ENCODE data around the gene KIAA1217. TPM values are rescaled to one million over a fixed set of nuclear protein-coding genes. Genes with fewer than 3 reads are reported as not detected.

The KIAA1217 gene
- total RNA-seq, 1 experiment from 2014 or later = 48.3 TPM

DNA sequence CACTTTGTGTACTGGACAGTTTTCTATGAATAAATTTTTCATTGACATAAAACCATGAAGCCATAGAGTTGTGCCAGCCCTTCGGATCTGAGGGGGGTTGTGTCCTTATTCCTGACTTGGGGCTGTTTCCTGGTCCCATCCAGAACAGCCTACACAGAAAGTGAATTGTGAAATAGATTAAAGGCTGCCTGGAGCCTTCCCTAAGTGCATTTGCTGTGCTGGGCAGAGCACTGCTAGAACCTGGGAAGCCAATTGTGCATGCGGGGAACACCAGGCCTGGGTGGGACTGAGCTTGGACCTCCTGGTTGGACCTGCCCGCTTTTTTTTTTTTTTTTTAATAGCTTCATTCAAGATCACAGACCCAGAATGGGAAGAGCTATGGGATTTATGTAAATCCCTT is 275.8 kb downstream of the KIAA1217 start:
- Mint-ChIP-seq H3K27ac (ENCODE audit: low read depth, unreplicated experiment) (peak overlapping the region; percentile 98), H3K27me3 (ENCODE audit: insufficient read depth, unreplicated experiment) (no peaks in the 10 kb centered on the region), H3K4me3 (ENCODE audit: unreplicated experiment) (no peak overlapping the region), H3K36me3 (ENCODE audit: insufficient read depth, unreplicated experiment) (peaks cover 60% of the 10 kb centered on the region), H3K4me1 (ENCODE audit: insufficient read depth, unreplicated experiment) (peaks cover 32% of the 10 kb centered on the region), H3K9me3 (ENCODE audit: unreplicated experiment) (no peaks in the 10 kb centered on the region)
- no TSS peak for BruUV-seq (replicated peaks)
- intact Hi-C loops (cut with micrococcal nuclease) = no loop called here
- no peak for TF ChIP-seq CTCF (IDR thresholded peaks at IDR 0.05; ENCODE audit: unreplicated experiment)
- peak; percentile 65 for DNase-seq (ENCODE audit: unreplicated experiment)
- POLR2A ChIA-PET = interaction anchor here (1.2 to 13.2 kb wide), 7 partner anchors 9 to 121 kb away, joined by 3 to 230 read pairs (median 21); no protein-coding TSS in a partner anchor
- CTCF ChIA-PET = interaction anchor here (0.6 to 1.9 kb wide), 8 partner anchors 18 to 497 kb away, joined by 3 to 6 read pairs (median 3); no protein-coding TSS in a partner anchor

DNA sequence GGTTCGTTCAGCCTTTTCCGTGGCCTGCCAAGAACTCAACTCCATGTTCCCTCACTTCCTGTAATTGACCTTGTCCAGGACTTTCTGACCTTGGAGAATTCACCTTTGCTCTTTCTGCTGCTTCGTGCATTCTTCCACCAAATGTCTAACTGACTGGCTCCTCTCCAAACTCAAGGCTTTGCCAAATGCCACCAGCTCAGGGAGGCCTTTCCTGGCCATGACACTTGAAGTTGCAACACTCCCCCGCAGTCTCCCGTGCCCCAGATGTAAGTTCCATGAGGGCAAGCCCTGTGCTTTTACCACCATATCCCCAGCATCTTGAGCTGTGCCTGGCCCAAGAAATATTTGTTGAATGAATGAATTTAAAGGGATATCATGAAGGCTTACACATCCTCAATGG is 276.4 kb downstream of the KIAA1217 start:
- peaks cover 33% of the 10 kb centered on the region for H3K4me1 Mint-ChIP-seq (ENCODE audit: insufficient read depth, unreplicated experiment)
- DNase-seq (ENCODE audit: unreplicated experiment) = no peak
- H3K9me3 Mint-ChIP-seq (ENCODE audit: unreplicated experiment) = no peaks in the 10 kb centered on the region
- ChIA-PET POLR2A (interaction anchor here (1.7 to 13.2 kb wide), 3 partner anchors 9 to 28 kb away, joined by 5 to 230 read pairs (median 60); no protein-coding TSS in a partner anchor), CTCF (interaction anchor here (0.6 to 1.9 kb wide), 6 partner anchors 17 to 610 kb away, joined by 3 to 6 read pairs (median 3); no protein-coding TSS in a partner anchor)
- intact Hi-C loops (cut with micrococcal nuclease) = no loop called here
- BruUV-seq (replicated peaks) = no TSS peak
- peak overlapping the region; percentile 98 for H3K27ac Mint-ChIP-seq (ENCODE audit: low read depth, unreplicated experiment)
- peaks cover 60% of the 10 kb centered on the region for H3K36me3 Mint-ChIP-seq (ENCODE audit: insufficient read depth, unreplicated experiment)
- no peak for TF ChIP-seq CTCF (IDR thresholded peaks at IDR 0.05; ENCODE audit: unreplicated experiment)
- H3K4me3 Mint-ChIP-seq (ENCODE audit: unreplicated experiment) = no peak overlapping the region
- H3K27me3 Mint-ChIP-seq (ENCODE audit: insufficient read depth, unreplicated experiment) = no peaks in the 10 kb centered on the region

GRCh38 chr10:24488631-24489030 is 279.7 kb downstream of the KIAA1217 start:
- no peaks in the 10 kb centered on the region for H3K27me3 Mint-ChIP-seq (ENCODE audit: insufficient read depth, unreplicated experiment)

GRCh38 chr10:24493165-24493564 is 284.2 kb downstream of the KIAA1217 start:
- Mint-ChIP-seq H3K27ac (ENCODE audit: low read depth, unreplicated experiment) (no peak overlapping the region), H3K4me1 (ENCODE audit: insufficient read depth, unreplicated experiment) (peaks cover 15% of the 10 kb centered on the region)
- no TSS peak for BruUV-seq (replicated peaks)

More at GRCh38 chr10:24488631-24489030, 279.7 kb downstream of the KIAA1217 start:
- H3K27ac Mint-ChIP-seq (ENCODE audit: low read depth, unreplicated experiment) = no peak overlapping the region
- TF ChIP-seq CTCF (IDR thresholded peaks at IDR 0.05; ENCODE audit: unreplicated experiment) = no peak
- H3K36me3 Mint-ChIP-seq (ENCODE audit: insufficient read depth, unreplicated experiment) = peaks cover 53% of the 10 kb centered on the region
- H3K4me1 Mint-ChIP-seq (ENCODE audit: insufficient read depth, unreplicated experiment) = peaks cover 35% of the 10 kb centered on the region
- H3K9me3 Mint-ChIP-seq (ENCODE audit: unreplicated experiment) = no peaks in the 10 kb centered on the region
- no peak for DNase-seq (ENCODE audit: unreplicated experiment)
- no TSS peak for BruUV-seq (replicated peaks)
- POLR2A ChIA-PET = interaction anchor here (0.6 to 3.4 kb wide), 9 partner anchors 12 to 279 kb away, joined by 3 to 25 read pairs (median 4); partner anchors contain the start of gene KIAA1217
- intact Hi-C loops (cut with micrococcal nuclease) = no loop called here
- CTCF ChIA-PET = interaction anchor here (0.7 to 2.6 kb wide), 2 partner anchors 16 to 23 kb away, joined by 3 to 8 read pairs; no protein-coding TSS in a partner anchor
- H3K4me3 Mint-ChIP-seq (ENCODE audit: unreplicated experiment) = no peak overlapping the region

More at GRCh38 chr10:24493165-24493564, 284.2 kb downstream of the KIAA1217 start:
- TF ChIP-seq CTCF (IDR thresholded peaks at IDR 0.05; ENCODE audit: unreplicated experiment) = no peak
- H3K36me3 Mint-ChIP-seq (ENCODE audit: insufficient read depth, unreplicated experiment) = peaks cover 51% of the 10 kb centered on the region
- intact Hi-C loops (cut with micrococcal nuclease) = no loop called here
- no peak for DNase-seq (ENCODE audit: unreplicated experiment)
- ChIA-PET POLR2A (interaction anchor here (1.2 to 2.8 kb wide), 2 partner anchors 14 to 27 kb away, joined by 3 to 33 read pairs; no protein-coding TSS in a partner anchor), CTCF (interaction anchor here (0.6 to 1.6 kb wide), 4 partner anchors 9 to 258 kb away, joined by 3 to 8 read pairs (median 3); no protein-coding TSS in a partner anchor)
- H3K9me3 Mint-ChIP-seq (ENCODE audit: unreplicated experiment) = no peaks in the 10 kb centered on the region
- no peaks in the 10 kb centered on the region for H3K27me3 Mint-ChIP-seq (ENCODE audit: insufficient read depth, unreplicated experiment)
- no peak overlapping the region for H3K4me3 Mint-ChIP-seq (ENCODE audit: unreplicated experiment)
